Epithelial cell of proximal tubule (primary cell): Measurements from ENCODE around the gene POLR2A. TPM values are rescaled to one million over a fixed set of nuclear protein-coding genes. Genes with fewer than 3 reads are reported as not detected.

Experiments
- DNase-seq: peaks from one replicate; pipeline ENCODE4 v3.0.0-alpha.2; 2011; ENCODE audit warnings: low read depth
- H3K4me3 ChIP-seq: 2 replicates; pipeline ENCODE4 v1.5.1; 2011; ENCODE audit warnings: low read depth, mild to moderate bottlenecking, low read length
- total RNA-seq: library from RNA; depleted of rRNA; stranded (reverse); fragments of >200 nt; gene quantifications from 2 replicates; pipeline ENCODE4 v1.2.3, GENCODE V29; 2015
- TF ChIP-seq, protein P1 (sequence below): conservative IDR thresholded peaks from 2 replicates; pipeline ENCODE4 v1.5.1; 2012; ENCODE audit warnings: low read depth, mild to moderate bottlenecking, low read length

The POLR2A gene
- total RNA-seq, 1 donor from 2014 or later, result 30.3 TPM

DNA sequence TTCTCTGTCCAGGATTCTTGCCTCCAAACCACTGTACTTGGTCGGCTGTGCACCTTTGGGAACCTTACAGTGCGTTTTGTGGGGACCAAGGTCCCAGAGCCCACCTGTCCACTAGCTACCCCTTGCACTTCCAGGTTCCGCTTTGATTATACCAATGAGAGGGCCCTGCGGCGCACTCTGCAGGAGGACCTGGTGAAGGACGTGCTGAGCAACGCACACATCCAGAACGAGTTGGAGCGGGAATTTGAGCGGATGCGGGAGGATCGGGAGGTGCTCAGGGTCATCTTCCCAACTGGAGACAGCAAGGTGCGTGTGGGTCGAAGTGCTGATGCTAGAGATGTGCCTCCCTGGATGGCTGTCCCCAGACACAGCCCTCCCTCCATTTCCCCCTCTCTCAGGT lies 18.8 kb downstream of the POLR2A start:
- H3K4me3 ChIP-seq, result no peak overlapping the region
- TF ChIP-seq, protein P1, sequence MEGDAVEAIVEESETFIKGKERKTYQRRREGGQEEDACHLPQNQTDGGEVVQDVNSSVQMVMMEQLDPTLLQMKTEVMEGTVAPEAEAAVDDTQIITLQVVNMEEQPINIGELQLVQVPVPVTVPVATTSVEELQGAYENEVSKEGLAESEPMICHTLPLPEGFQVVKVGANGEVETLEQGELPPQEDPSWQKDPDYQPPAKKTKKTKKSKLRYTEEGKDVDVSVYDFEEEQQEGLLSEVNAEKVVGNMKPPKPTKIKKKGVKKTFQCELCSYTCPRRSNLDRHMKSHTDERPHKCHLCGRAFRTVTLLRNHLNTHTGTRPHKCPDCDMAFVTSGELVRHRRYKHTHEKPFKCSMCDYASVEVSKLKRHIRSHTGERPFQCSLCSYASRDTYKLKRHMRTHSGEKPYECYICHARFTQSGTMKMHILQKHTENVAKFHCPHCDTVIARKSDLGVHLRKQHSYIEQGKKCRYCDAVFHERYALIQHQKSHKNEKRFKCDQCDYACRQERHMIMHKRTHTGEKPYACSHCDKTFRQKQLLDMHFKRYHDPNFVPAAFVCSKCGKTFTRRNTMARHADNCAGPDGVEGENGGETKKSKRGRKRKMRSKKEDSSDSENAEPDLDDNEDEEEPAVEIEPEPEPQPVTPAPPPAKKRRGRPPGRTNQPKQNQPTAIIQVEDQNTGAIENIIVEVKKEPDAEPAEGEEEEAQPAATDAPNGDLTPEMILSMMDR, result peak; percentile 40
- DNase-seq, result no peak

- no peak for DNase-seq
- H3K4me3 ChIP-seq, result no peak overlapping the region
- TF ChIP-seq, protein P1, result no peak
Measured at GRCh38 chr17:7503521-7503920, 19.4 kb downstream of the POLR2A start.

DNA sequence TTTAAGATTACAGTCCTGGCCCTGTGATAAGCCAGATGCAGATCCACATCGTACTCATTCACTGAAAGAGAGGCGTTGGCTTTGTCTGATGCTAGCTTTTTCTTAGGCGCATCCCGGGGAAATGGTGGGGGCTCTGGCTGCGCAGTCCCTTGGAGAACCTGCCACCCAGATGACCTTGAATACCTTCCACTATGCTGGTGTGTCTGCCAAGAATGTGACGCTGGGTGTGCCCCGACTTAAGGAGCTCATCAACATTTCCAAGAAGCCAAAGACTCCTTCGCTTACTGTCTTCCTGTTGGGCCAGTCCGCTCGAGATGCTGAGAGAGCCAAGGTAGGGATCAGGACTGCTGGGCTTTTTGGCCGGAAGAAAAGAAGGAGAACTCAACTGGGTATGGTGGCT lies 24.0 kb downstream of the POLR2A start:
- H3K4me3 ChIP-seq, result no peak overlapping the region
- no peak for DNase-seq
- TF ChIP-seq, protein P1, result no peak

DNA sequence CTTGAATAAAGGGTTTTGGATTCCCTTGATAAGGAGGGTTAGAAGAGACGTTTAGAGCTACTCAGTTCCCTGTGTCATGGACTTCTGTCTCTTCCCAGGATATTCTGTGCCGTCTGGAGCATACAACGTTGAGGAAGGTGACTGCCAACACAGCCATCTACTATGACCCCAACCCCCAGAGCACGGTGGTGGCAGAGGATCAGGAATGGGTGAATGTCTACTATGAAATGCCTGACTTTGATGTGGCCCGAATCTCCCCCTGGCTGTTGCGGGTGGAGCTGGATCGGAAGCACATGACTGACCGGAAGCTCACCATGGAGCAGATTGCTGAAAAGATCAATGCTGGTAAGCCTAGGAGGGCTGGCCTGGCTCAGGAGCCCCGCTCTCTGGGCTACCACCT lies 24.7 kb downstream of the POLR2A start:
- no peak for DNase-seq
- no peak overlapping the region for H3K4me3 ChIP-seq
- TF ChIP-seq, protein P1, result no peak

GRCh38 chr17:7509937-7510336 lies 25.8 kb downstream of the POLR2A start:
- DNase-seq, result no peak
- TF ChIP-seq, protein P1, result no peak

GRCh38 chr17:7511108-7511507 lies 26.9 kb downstream of the POLR2A start:
- no peak for DNase-seq
- H3K4me3 ChIP-seq, result no peak overlapping the region
- TF ChIP-seq, protein P1, result no peak

More at GRCh38 chr17:7509937-7510336, 25.8 kb downstream of the POLR2A start:
- H3K4me3 ChIP-seq, result no peak overlapping the region

DNA sequence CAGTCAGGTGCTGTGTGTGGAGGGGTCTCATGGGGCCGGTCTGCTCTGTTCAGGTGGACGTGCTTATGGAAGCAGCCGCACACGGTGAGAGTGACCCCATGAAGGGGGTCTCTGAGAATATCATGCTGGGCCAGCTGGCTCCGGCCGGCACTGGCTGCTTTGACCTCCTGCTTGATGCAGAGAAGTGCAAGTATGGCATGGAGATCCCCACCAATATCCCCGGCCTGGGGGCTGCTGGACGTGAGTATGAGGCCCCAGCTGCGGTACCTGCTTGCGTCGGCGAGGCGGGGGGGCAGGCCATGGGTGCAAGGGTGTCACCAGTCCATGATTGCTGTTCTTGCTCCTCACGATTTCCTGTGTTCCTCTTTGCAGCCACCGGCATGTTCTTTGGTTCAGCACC lies 27.9 kb downstream of the POLR2A start:
- no peak overlapping the region for H3K4me3 ChIP-seq
- TF ChIP-seq, protein P1, result no peak
- no peak for DNase-seq
